NCI-H510A (cell line): ENCODE measurements around the gene TNFSF12.

Experiments
- DNase-seq: peaks from one replicate; lab custom pipeline; 2025; lab: John Stamatoyannopoulos, UW

Gene TNFSF12

DNA sequence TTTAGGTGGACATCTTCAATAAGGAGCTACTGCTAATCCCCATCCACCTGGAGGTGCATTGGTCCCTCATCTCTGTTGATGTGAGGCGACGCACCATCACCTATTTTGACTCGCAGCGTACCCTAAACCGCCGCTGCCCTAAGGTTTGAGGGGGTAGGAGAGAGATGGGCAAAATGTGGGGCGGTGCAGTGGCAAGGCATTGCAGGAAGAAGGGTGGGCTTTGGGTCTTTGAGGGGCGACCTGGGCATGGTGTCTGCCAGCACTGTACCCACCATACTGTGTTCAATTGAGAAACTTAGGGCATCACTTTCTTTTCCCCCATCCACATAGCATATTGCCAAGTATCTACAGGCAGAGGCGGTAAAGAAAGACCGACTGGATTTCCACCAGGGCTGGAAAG is 21.5 kb downstream of the TNFSF12 start:
- no peak for DNase-seq

DNA sequence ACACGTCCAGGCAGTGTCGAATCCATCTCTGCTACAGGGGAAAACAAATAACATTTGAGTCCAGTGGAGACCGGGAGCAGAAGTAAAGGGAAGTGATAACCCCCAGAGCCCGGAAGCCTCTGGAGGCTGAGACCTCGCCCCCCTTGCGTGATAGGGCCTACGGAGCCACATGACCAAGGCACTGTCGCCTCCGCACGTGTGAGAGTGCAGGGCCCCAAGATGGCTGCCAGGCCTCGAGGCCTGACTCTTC is 23.4 kb downstream of the TNFSF12 start:
- peak; percentile 99 for DNase-seq

DNA sequence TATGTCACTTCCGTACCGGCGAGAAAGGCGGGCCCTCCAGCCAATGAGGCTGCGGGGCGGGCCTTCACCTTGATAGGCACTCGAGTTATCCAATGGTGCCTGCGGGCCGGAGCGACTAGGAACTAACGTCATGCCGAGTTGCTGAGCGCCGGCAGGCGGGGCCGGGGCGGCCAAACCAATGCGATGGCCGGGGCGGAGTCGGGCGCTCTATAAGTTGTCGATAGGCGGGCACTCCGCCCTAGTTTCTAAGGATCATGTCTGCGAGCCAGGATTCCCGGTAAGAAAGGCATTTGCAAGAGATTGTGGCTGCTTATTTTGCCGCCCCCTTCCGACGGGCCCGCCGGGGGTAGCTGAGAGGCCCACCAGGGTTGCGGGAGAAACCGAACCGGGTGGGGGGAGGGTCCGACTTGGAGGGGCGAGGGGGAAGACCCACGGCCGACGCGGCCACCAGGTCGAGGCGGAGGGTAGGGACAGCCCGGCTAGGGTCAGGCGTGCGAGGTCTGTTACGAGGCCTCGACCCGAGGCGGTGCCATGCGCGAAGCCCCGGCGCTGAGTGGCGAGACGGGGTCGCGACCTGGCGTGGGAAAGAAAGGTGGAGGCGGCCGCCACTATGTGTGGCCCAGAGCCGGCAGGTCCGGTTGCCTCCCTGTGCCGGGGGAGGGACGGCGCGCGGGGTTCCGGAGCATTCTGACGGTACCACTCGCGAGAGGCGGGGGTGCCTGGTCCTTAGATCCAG is 23.9 kb downstream of the TNFSF12 start:
- DNase-seq = no peak

DNA sequence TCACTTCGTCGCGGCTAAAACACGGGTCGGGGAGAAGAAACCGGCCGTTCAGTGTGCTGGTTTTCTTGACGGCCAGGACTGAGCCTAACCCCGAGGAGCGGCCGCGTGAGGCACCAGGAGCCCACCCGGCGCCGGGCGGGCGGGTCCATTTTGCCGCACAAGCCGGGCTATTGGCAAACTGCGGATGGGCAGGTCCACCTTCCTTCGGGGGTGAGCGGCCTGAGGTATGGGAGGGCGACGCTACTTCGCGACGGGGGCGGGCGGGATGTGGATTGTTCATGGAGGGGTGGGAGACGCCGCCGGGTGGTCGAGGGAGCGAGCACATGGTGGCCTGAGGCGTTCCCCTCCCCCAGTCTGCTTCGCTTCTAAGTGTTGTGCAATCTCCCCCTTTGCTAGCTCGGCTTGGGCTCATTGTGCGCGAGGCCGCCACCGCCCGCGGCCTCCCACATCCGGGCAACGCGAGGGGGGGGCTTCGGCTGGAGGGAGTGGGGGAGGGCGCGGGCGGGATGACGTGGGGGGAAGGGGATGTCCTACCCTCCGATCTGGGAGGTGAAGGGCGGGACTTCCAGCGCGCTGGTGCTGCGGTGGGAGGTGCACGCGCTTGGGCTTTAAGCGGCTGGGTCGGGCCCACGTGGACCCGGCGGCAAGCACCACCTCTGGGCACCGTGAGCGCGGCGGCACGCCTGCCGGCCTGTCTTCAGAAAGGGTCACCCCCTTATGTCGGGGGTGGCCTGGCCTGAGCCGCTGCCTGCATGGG is 24.6 kb downstream of the TNFSF12 start:
- DNase-seq = peak; percentile 77

DNA sequence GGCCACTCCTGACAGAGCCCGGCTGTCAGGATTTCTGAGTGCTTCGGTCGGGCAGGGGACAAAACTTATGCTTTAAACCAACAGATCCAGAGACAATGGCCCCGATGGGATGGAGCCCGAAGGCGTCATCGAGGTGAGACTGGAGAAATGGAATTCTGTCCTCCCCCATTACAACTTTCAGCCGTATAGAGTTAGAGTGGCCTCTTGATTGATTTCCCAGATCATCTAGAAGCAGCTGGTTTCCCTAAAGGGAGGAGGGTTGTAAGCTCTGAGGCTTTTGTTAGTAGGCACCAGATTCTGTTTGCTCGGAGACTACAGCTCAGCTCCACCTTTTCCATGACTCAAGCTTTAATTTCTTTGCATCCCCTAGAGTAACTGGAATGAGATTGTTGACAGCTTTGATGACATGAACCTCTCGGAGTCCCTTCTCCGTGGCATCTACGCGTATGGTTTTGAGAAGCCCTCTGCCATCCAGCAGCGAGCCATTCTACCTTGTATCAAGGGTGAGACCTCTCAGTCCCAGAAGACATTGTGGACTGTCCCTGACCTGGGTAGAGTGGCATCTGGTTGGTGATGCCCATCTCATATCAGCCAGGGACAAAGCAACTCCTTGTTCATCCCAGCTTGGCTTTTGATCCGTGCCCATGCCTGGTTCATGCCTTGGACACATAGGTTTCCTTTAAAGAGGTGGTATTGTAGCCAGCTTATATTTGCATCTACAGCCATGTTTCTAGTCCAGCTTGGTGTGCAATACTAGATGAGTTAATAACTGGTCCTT is 25.5 kb downstream of the TNFSF12 start:
- no peak for DNase-seq

DNA sequence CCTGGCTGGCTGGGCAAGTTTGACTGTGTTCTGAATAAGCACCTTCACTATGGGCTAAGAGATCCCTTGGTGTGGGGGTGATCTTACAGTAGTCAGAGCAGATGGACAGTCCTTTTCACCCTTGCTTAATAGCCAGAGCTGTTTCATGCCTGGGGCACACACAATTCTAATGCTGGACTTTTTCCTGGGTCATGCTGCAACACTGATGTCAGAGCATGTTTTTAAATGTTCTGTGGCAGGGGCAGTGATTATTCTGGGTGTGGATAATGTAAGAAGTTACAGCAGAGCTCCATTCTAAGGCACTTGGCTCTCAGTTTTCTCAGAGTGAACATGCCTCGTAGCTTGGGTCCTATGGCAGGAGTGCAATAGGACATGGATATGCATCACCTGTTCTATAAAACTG is 26.6 kb downstream of the TNFSF12 start:
- no peak for DNase-seq

DNA sequence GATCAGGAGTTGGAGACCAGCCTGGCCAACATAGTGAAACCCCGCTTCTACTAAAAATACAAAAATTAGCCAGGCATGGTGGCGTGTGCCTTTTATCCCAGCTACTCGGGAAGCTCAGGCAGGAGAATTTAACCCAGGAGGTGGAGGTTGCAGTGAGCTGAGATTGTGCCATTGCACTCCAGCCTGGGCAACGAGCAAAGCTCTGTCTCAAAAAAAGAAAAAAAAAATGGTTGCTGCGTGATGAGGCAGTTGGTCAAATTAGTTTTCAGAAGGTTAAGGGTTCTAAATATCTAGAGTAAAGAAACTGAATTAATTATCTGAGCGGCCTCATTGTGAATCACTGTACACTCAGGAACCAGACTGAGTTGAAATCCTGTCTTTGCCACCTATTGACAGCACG is 27.1 kb downstream of the TNFSF12 start:
- no peak for DNase-seq

DNA sequence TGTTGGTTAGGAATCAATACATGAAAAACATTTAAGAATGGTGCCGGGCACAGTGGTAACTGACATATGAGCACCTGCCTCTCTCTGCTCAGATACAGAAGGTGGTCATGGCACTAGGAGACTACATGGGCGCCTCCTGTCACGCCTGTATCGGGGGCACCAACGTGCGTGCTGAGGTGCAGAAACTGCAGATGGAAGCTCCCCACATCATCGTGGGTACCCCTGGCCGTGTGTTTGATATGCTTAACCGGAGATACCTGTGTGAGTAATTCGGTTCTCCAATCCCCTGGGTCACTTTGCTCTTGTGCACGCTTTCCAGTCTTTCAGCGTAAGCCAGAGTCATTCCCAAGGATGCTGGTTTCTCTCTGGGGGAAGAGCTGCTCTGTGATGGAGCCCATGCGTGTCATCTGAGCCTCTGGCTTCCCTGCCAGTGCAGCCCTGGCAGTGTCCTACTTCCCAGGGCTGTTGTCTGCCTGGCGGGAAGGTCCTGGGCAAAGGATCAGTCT is 27.6 kb downstream of the TNFSF12 start:
- no peak for DNase-seq

DNA sequence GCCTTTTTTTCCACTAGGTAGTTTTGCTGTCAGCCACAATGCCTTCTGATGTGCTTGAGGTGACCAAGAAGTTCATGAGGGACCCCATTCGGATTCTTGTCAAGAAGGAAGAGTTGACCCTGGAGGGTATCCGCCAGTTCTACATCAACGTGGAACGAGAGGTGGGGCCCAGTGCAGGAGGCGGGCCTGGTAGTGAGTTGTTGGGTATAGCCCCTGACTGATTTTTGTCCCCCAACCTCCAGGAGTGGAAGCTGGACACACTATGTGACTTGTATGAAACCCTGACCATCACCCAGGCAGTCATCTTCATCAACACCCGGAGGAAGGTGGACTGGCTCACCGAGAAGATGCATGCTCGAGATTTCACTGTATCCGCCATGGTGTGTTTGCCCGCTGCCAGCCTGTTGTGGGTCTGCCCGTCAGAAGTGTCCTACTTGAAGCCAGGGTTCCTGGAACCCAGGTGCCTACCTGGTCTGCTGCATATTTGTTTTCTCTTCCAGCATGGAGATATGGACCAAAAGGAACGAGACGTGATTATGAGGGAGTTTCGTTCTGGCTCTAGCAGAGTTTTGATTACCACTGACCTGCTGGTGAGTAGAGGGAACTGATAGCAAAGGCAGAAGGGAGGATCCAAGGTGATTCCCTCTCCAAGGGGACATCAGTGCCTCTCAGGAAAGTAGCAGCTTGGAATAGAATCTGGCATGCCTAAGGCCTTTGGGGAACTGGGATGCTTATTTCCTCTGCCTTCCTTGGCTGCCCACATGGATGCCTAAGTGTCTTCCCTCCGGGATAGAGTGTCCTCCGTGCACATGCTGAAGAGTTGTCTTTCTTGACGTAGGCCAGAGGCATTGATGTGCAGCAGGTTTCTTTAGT is 28.7 kb downstream of the TNFSF12 start:
- DNase-seq = no peak

DNA sequence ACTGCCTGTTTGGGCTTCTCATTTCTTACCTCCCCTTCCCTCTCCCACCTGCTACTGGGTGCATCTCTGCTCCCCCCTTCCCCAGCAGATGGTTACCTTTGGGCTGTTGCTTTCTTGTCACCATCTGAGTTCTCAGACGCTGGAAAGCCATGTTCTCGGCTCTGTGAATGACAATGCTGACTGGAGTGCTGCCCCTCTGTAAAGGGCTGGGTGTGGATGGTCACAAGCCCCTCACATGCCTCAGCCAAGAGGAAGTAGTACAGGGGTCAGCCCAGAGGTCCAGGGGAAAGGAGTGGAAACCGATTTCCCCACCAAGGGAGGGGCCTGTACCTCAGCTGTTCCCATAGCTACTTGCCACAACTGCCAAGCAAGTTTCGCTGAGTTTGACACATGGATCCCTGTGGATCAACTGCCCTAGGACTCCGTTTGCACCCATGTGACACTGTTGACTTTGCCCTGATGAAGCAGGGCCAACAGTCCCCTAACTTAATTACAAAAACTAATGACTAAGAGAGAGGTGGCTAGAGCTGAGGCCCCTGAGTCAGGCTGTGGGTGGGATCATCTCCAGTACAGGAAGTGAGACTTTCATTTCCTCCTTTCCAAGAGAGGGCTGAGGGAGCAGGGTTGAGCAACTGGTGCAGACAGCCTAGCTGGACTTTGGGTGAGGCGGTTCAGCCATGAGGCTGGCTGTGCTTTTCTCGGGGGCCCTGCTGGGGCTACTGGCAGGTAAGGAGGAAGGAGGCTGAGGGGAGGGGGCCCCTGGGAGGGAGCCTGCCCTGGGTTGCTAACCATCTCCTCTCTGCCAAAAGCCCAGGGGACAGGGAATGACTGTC is 30.4 kb downstream of the TNFSF12 start, which contains the start of gene CD68:
Gene CD68, plus strand, starts transcription at position 638 of the 833 bp plus-strand sequence. Its CDS starts 40 bp downstream, at position 678.
- peak; percentile 21 for DNase-seq

DNA sequence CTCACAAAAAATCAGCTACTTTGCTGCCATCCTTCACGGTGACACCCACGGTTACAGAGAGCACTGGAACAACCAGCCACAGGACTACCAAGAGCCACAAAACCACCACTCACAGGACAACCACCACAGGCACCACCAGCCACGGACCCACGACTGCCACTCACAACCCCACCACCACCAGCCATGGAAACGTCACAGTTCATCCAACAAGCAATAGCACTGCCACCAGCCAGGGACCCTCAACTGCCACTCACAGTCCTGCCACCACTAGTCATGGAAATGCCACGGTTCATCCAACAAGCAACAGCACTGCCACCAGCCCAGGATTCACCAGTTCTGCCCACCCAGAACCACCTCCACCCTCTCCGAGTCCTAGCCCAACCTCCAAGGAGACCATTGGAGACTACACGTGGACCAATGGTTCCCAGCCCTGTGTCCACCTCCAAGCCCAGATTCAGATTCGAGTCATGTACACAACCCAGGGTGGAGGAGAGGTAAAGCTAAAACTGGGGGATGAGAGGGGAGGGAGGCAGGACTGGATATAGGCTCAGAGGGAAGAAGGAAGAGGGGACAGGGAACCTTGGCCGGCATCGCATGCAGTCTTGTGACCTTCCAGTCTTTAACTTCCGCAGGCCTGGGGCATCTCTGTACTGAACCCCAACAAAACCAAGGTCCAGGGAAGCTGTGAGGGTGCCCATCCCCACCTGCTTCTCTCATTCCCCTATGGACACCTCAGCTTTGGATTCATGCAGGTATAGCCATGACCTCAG is 31.2 kb downstream of the TNFSF12 start:
- no peak for DNase-seq

DNA sequence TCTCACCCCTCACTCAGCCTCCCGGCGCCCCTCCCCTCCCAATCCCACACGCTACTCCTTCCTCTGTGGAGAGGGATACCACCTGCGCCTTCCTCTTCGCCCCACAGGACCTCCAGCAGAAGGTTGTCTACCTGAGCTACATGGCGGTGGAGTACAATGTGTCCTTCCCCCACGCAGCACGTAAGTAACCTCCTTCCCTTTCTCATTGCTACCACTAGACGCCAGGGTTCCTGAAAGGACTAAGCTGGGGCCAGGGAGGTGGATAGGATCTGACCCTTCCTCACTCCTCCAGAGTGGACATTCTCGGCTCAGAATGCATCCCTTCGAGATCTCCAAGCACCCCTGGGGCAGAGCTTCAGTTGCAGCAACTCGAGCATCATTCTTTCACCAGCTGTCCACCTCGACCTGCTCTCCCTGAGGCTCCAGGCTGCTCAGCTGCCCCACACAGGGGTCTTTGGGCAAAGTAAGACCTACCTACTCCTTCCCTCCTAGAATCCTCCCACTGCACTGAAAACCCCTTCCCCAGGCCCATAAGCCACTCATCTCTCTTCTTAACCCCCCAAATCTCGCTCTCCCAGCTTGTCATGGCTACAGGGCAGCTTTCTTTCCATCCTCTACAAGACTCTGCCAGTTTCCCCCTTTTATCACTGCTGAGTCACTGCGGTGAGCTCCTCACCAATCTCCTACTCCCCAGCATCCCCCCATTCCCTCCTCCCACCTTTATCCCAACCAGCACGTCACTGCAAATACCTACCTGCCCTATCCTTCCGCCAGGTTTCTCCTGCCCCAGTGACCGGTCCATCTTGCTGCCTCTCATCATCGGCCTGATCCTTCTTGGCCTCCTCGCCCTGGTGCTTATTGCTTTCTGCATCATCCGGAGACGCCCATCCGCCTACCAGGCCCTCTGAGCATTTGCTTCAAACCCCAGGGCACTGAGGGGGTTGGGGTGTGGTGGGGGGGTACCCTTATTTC is 32.0 kb downstream of the TNFSF12 start:
- no peak for DNase-seq

DNA sequence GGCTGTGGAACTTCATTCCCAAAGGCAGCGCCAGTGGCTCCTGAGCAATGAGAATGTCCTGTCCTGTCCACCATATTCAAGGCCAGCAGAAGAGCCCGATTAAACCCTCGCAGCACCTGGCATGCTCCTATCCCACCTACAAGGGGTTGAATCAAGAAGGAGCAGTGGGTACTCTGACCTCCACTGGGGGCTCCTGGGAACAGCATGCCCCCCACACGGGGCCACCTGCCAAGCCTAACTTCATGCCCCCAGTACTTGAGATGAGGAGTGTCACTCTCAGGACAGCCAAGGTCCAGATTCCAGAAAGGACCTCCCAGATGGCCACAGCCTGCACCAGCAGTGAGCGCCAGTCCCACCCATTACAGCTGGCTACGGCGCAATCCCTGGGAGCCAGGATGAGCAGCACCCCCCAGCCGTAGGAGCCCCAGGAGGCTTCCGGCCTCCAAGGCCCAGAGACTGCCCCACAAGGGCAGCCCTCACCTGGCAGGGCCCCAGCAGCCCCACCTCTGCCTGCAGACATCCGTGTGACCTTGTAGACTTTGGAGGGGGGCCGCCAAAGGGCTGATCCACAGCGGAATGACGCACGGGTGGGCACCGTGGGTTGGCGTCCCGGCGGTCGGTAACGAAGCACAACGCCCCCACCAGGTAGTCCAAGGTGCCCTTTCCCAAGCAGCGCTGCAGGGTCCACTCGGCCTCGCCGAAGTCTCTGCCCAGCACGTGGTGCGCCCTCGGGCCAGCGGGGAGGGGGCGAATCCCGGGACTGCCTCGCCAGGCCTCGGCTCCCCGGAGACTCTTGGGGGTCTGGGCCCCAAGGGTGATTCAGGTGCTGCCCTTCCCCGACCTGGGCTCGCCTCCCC is 33.8 kb downstream of the TNFSF12 start:
- DNase-seq = no peak

DNA sequence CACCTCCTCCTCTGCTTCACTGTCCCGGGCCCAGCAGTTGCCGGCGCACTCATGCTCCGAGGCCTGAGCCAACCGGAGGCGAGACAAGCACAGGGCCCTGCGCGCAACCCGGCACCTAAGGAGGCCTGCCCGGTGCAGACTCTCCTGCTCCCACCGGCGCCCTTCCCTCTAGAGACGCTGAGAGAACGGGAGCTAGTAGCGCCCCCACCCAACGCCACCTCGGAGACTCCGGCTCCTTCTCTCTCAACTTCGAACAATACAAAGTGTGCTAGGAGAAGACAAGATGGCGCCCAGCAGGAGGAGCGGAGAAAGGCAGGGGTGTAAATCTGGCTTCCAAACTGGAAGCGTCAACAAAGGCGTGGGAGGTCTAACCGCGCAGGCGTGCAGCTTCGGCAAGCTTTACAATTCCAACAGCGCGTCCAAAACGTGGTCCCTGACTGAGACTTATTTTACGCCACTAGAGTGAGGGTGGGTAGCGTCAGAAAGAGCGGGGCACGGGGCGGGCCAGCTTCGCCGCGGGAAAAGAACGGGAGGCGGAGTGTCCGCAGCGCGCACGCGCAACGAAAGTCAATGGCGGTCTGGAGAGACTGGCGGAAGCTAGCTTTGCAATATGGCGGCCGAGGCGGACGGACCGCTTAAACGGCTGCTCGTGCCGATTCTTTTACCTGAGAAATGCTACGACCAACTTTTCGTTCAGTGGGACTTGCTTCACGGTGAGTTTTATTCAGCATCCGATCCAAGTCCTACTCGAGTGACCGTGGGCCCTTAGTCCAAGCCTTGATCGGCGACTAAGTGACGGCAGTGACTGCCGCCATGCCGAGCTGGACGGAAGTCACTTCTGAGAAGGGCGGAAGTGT is 34.6 kb downstream of the TNFSF12 start, which contains the start of gene MPDU1:
Gene MPDU1, plus strand, starts transcription at position 600 of the 857 bp plus-strand sequence. Its CDS starts 11 bp downstream, at position 611.
- peak; percentile 93 for DNase-seq

DNA sequence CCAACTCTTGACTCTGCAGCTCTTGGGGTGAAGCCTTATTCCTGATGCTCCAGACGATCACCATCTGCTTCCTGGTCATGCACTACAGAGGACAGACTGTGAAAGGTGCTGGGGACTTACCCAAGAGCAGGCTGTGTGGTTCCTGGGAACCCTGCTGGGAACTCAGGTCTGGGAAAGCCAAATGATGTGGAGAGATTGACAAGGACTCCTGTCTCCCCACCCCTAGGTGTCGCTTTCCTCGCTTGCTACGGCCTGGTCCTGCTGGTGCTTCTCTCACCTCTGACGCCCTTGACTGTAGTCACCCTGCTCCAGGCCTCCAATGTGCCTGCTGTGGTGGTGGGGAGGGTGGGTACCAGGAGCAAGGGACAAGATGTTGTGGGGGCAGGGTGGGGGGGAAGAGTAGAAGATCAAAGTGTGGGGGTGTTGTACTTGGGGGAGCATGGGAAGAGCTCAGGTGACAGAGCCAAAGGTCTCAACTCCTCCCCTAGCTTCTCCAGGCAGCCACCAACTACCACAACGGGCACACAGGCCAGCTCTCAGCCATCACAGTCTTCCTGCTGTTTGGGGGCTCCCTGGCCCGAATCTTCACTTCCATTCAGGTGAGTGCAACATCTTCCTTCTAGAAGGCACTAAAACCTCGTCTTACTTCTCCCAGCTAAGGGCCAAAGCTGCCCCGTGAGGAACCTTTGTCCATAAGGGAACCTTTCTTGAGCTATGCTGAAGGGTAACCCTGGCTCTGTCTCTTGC is 38.0 kb downstream of the TNFSF12 start:
- peak; percentile 34 for DNase-seq
